Muscle layer of duodenum (tissue), 2 donors: ENCODE data around the gene RRBP1.
A peak's percentile ranks its signal among the peaks of the same experiment; 100 is the strongest.

Experiments
- H3K27ac ChIP-seq: one replicate; pipeline ENCODE4 v1.7.0; 2013; ENCODE audit warnings: mild to moderate bottlenecking, low read length
- H3K27me3 ChIP-seq: one replicate; pipeline ENCODE4 v1.7.0; 2013; ENCODE audit warnings: low read depth, mild to moderate bottlenecking, control low read depth, low read length
- H3K36me3 ChIP-seq, 2 donors: one replicate each; pipeline ENCODE4 v1.7.0; 2013; ENCODE audit warnings: low read length in 2 of 2, control low read depth in 1 of 2, mild to moderate bottlenecking in 1 of 2; ENCODE audit not compliant: insufficient read depth in 2 of 2, control insufficient read depth in 1 of 2
- H3K4me1 ChIP-seq, 2 donors: one replicate each; pipeline ENCODE4 v1.7.0; 2013; ENCODE audit warnings: low read length in 2 of 2, mild to moderate bottlenecking in 2 of 2, control low read depth in 1 of 2, moderate library complexity in 1 of 2; ENCODE audit not compliant: insufficient read depth in 2 of 2, control insufficient read depth in 1 of 2
- H3K4me3 ChIP-seq, 2 donors: one replicate each; pipeline ENCODE4 v1.7.0; 2013; ENCODE audit warnings: low read length in 2 of 2, low read depth in 1 of 2, mild to moderate bottlenecking in 1 of 2
- H3K9me3 ChIP-seq, 2 donors: one replicate each; pipeline ENCODE4 v1.7.0; 2013; ENCODE audit warnings: low read length in 2 of 2, control low read depth in 1 of 2, mild to moderate bottlenecking in 1 of 2; ENCODE audit not compliant: control insufficient read depth in 1 of 2
- donor health status: healthy.

RRBP1 gene

GRCh38 chr20:17690144-17690543, 8.1 kb upstream of the RRBP1 start:
- H3K27me3 ChIP-seq: no peaks in the 10 kb centered on the region
- H3K9me3 ChIP-seq: peaks cover 0 to 7% of the 10 kb centered on the region in 2 donors
- no peaks in the 10 kb centered on the region for H3K36me3 ChIP-seq
- H3K4me1 ChIP-seq: peaks cover 4 to 9% of the 10 kb centered on the region in 2 donors
- H3K27ac ChIP-seq: no peak overlapping the region
- H3K4me3 ChIP-seq: no peak overlapping the region

- Histone ChIP-seq H3K27me3 (no peaks in the 10 kb centered on the region), H3K4me1 (peaks cover 4 to 9% of the 10 kb centered on the region in 2 donors), H3K4me3 (no peak overlapping the region), H3K27ac (no peak overlapping the region), H3K36me3 (no peaks in the 10 kb centered on the region), H3K9me3 (peaks cover 0 to 7% of the 10 kb centered on the region in 2 donors)
Measured at GRCh38 chr20:17688965-17689364, 6.9 kb upstream of the RRBP1 start.

GRCh38 chr20:17687800-17688199, 5.8 kb upstream of the RRBP1 start:
- Histone ChIP-seq H3K4me3 (no peak overlapping the region), H3K27ac (no peak overlapping the region), H3K4me1 (peaks cover under 1 to 4% of the 10 kb centered on the region in 2 donors), H3K9me3 (peaks cover 0 to 7% of the 10 kb centered on the region in 2 donors), H3K27me3 (no peaks in the 10 kb centered on the region), H3K36me3 (no peaks in the 10 kb centered on the region)

GRCh38 chr20:17685168-17685567, 3.1 kb upstream of the RRBP1 start:
- Histone ChIP-seq H3K27ac (no peak overlapping the region), H3K4me3 (no peak overlapping the region), H3K4me1 (peaks cover 4 to 8% of the 10 kb centered on the region in 2 donors), H3K36me3 (no peaks in the 10 kb centered on the region), H3K9me3 (peaks cover 0 to 7% of the 10 kb centered on the region in 2 donors), H3K27me3 (no peaks in the 10 kb centered on the region)

GRCh38 chr20:17684077-17684888, 2.2 kb upstream of the RRBP1 start:
- no peaks in the 10 kb centered on the region for H3K36me3 ChIP-seq
- H3K4me3 ChIP-seq: no peak overlapping the region
- H3K27me3 ChIP-seq: no peaks in the 10 kb centered on the region
- H3K4me1 ChIP-seq: peaks cover 9 to 17% of the 10 kb centered on the region in 2 donors
- no peak overlapping the region for H3K27ac ChIP-seq
- H3K9me3 ChIP-seq: peaks cover 0 to 7% of the 10 kb centered on the region in 2 donors

GRCh38 chr20:17683218-17684076, 1.4 kb upstream of the RRBP1 start:
- Histone ChIP-seq H3K9me3 (peaks cover 0 to 7% of the 10 kb centered on the region in 2 donors), H3K27ac (no peak overlapping the region), H3K4me1 (peaks cover 5 to 18% of the 10 kb centered on the region in 2 donors), H3K36me3 (no peaks in the 10 kb centered on the region), H3K27me3 (no peaks in the 10 kb centered on the region), H3K4me3 (peak overlapping the region in 1 of 2 donors; percentile 58)

- peak overlapping the region; percentile 58 to 65 for H3K4me3 ChIP-seq
- H3K4me1 ChIP-seq: peaks cover 5 to 18% of the 10 kb centered on the region in 2 donors
- no peaks in the 10 kb centered on the region for H3K27me3 ChIP-seq
- peaks cover 0 to 7% of the 10 kb centered on the region in 2 donors for H3K9me3 ChIP-seq
- H3K36me3 ChIP-seq: no peaks in the 10 kb centered on the region
- peak overlapping the region; percentile 17 for H3K27ac ChIP-seq
Measured at GRCh38 chr20:17682889-17683198, 802 bp upstream of the RRBP1 start.

GRCh38 chr20:17681726-17682102, 328 bp downstream of the RRBP1 start:
- H3K27ac ChIP-seq: no peak overlapping the region
- H3K9me3 ChIP-seq: peaks cover 0 to 4% of the 10 kb centered on the region in 2 donors
- peaks cover 5 to 18% of the 10 kb centered on the region in 2 donors for H3K4me1 ChIP-seq
- H3K4me3 ChIP-seq: peak overlapping the region in 1 of 2 donors; percentile 65
- H3K36me3 ChIP-seq: peaks cover 0 to 3% of the 10 kb centered on the region in 2 donors
- no peaks in the 10 kb centered on the region for H3K27me3 ChIP-seq

- H3K27ac ChIP-seq: peak overlapping the region; percentile 87
- no peaks in the 10 kb centered on the region for H3K27me3 ChIP-seq
- peaks cover 5 to 18% of the 10 kb centered on the region in 2 donors for H3K4me1 ChIP-seq
- peak overlapping the region; percentile 66 to 73 for H3K4me3 ChIP-seq
- H3K9me3 ChIP-seq: no peaks in the 10 kb centered on the region
- peaks cover 0 to 3% of the 10 kb centered on the region in 2 donors for H3K36me3 ChIP-seq
Measured at GRCh38 chr20:17680836-17681725, 961 bp downstream of the RRBP1 start.

- H3K36me3 ChIP-seq: peaks cover 0 to 3% of the 10 kb centered on the region in 2 donors
- no peaks in the 10 kb centered on the region for H3K9me3 ChIP-seq
- H3K4me1 ChIP-seq: peaks cover 10 to 27% of the 10 kb centered on the region in 2 donors
- H3K27ac ChIP-seq: peak overlapping the region; percentile 87
- peak overlapping the region; percentile 66 to 73 for H3K4me3 ChIP-seq
- no peaks in the 10 kb centered on the region for H3K27me3 ChIP-seq
Measured at GRCh38 chr20:17679941-17680835, 1.9 kb downstream of the RRBP1 start.
